Gastroesophageal sphincter (tissue), 4 donors: ENCODE data around the gene IER2. TPM values are rescaled to one million over a fixed set of nuclear protein-coding genes. Genes with fewer than 3 reads are reported as not detected.
"Not testable (repeated sequence)": the region's sequence is repeated elsewhere in the genome, so short reads cannot be mapped to it uniquely, and the experiment has no call there.

Source experiments
- ATAC-seq: fragments of 150-250 bp; one replicate; pipeline ENCODE4 v1.9.1; 2016; ENCODE audit warnings: mild to moderate bottlenecking, moderate library complexity
- H3K27ac ChIP-seq, 4 donors: fragments of 200-600 bp; sonication (generic) in 3 of 4; 1 replicate in 3 of 4; 2 replicates in 1 of 4; pipeline ENCODE4 v1.5.1; 2016 to 2019
- H3K27me3 ChIP-seq: fragments of 200-600 bp; sonication (generic); one replicate; pipeline ENCODE4 v1.5.1; 2019
- H3K36me3 ChIP-seq, 2 donors: fragments of 200-600 bp; sonication (generic); one replicate each; pipeline ENCODE4 v1.5.1; 2019; ENCODE audit warnings: control low read depth in 1 of 2
- H3K4me1 ChIP-seq, 3 donors: fragments of 200-600 bp; sonication (generic); 1 replicate in 2 of 3; 2 replicates in 1 of 3; pipeline ENCODE4 v1.5.1; 2016 to 2019; ENCODE audit warnings: control low read depth in 2 of 3
- H3K4me3 ChIP-seq, 2 donors: fragments of 200-600 bp; sonication (generic); one replicate each; pipeline ENCODE4 v1.5.1; 2019; ENCODE audit warnings: mild to moderate bottlenecking in 1 of 2, moderate library complexity in 1 of 2
- H3K9me3 ChIP-seq, 3 donors: fragments of 200-600 bp; sonication (generic); one replicate each; pipeline ENCODE4 v1.5.1; 2017 to 2019; ENCODE audit warnings: control low read depth in 2 of 3
- CTCF ChIP-seq, 4 experiments: fragments of 200-600 bp in 2 of 4; fragments of 450-650 bp in 2 of 4; sonication (generic) in 1 of 4; IDR thresholded peaks; one replicate each; pipeline ENCODE4 v1.5.1; 2017 to 2019; ENCODE audit warnings: antibody characterized with exemption in 4 of 4, mild to moderate bottlenecking in 2 of 4, moderate library complexity in 2 of 4
- EP300 ChIP-seq: sonication (generic); formaldehyde crosslinking; IDR thresholded peaks from one replicate; pipeline ENCODE4 v1.6.1; 2017; ENCODE audit warnings: antibody characterized with exemption, mild to moderate bottlenecking
- POLR2A ChIP-seq, 2 donors: fragments of 450-650 bp; IDR thresholded peaks; one replicate each; pipeline ENCODE4 v1.6.1; 2017; ENCODE audit warnings: antibody characterized with exemption in 2 of 2, mild to moderate bottlenecking in 2 of 2, moderate library complexity in 1 of 2
- POLR2AphosphoS5 ChIP-seq: sonication (generic); formaldehyde crosslinking; IDR thresholded peaks from one replicate; pipeline ENCODE4 v1.6.1; 2017; ENCODE audit warnings: antibody characterized with exemption
- whole genome bisulfite sequencing, 2 donors: methylation state at CpG; one replicate each; pipeline ENCODE4 v1.1.5; 2018; ENCODE audit warnings: low coverage in 1 of 2; 5-methylcytosine and 5-hydroxymethylcytosine counted together
- total RNA-seq, 4 donors: library from RNA; depleted of rRNA; stranded (reverse); fragments of >200 nt; gene quantifications; one replicate each; pipeline ENCODE4 v1.1.0, GENCODE V29; 2016

The IER2 gene
- total RNA-seq, 4 donors from 2014 or later = 33.8 to 62.1 (median 48.0) TPM

DNA sequence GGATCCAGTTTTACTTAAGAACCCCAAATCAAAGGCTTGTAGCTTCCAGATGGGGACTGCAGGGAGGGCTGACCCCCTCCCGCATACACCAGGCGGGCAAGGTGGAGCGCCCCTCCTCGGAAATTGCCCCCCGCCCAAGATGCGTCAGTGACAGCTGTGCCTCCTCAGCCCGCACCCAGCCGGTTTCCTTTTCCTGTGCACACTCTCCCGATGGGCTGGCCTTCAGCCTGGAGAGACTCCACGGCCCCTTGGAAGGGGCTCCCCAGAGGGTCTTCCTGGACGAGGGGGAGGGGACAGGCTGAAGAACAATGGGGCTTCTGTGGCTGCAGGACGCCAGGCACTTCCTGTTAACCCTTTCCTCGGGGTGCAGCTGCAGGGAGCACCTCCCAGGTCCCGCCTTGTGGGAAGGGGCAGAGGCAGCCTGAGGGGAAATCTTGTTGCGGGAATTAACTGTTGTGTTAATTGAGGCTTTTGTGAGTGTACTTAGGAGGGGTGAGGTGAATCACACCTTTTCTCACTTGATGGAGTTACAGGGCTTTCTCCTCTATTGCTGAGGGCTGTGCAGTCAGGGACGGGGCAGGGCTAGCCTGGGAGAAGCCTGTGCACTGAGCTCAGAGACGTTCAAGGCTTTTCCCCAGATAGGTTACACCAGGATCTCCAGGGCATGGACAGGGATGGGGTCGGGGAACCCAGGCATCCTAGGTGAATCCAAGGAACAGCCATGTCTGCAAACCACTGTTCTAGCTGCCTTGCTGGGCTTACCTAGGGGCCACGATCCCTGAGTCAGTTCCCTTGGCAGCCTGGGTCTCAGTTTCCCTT is 14.3 kb downstream of the IER2 start:
- no peaks in the 10 kb centered on the region for H3K36me3 ChIP-seq
- no peak for ATAC-seq
- peak overlapping the region in 1 of 2 donors; percentile 52 for H3K4me3 ChIP-seq
- peak overlapping the region; percentile 74 to 94 (median 93) for H3K27ac ChIP-seq
- TF ChIP-seq POLR2A (IDR thresholded peaks at IDR 0.05) (no peak), POLR2AphosphoS5 (peak; percentile 28), EP300 (no peak), CTCF (IDR thresholded peaks at IDR 0.05) (no peak)
- H3K27me3 ChIP-seq = no peaks in the 10 kb centered on the region
- H3K4me1 ChIP-seq = peaks cover 0 to 72% (median 38%) of the 10 kb centered on the region in 3 donors
- 80% methylated on average over 1 of the region's 19 CpGs; no CpG with 5 or more reads in 1 of the 2 donors for WGBS, 2 donors
- H3K9me3 ChIP-seq = no peaks in the 10 kb centered on the region

GRCh38 chr19:13165162-13165997 is 15.2 kb downstream of the IER2 start:
- H3K4me1 ChIP-seq = peaks cover 0 to 72% (median 38%) of the 10 kb centered on the region in 3 donors
- TF ChIP-seq EP300 (no peak), POLR2AphosphoS5 (no peak), CTCF (IDR thresholded peaks at IDR 0.05) (no peak), POLR2A (IDR thresholded peaks at IDR 0.05) (no peak)
- H3K9me3 ChIP-seq = no peaks in the 10 kb centered on the region
- WGBS, 2 donors = 16 to 83% methylated on average over 2 to 9 of the region's 19 CpGs
- H3K27ac ChIP-seq = peak overlapping the region; percentile 74 to 94 (median 93)
- no peaks in the 10 kb centered on the region for H3K36me3 ChIP-seq
- no peak overlapping the region for H3K4me3 ChIP-seq
- H3K27me3 ChIP-seq = no peaks in the 10 kb centered on the region
- ATAC-seq = no peak

GRCh38 chr19:13166151-13166550 is 15.9 kb downstream of the IER2 start:
- not testable (repeated sequence) for H3K4me3 ChIP-seq, H3K9me3 ChIP-seq, H3K27me3 ChIP-seq, H3K36me3 ChIP-seq, ATAC-seq
- 100% methylated on average over 1 to 3 of the region's 3 CpGs for WGBS, 2 donors
- Histone ChIP-seq H3K4me1 (peaks cover 0 to 72% (median 38%) of the 10 kb centered on the region in 3 donors), H3K27ac (peak overlapping the region in 3 of 4 donors; percentile 90 to 93 (median 91))

DNA sequence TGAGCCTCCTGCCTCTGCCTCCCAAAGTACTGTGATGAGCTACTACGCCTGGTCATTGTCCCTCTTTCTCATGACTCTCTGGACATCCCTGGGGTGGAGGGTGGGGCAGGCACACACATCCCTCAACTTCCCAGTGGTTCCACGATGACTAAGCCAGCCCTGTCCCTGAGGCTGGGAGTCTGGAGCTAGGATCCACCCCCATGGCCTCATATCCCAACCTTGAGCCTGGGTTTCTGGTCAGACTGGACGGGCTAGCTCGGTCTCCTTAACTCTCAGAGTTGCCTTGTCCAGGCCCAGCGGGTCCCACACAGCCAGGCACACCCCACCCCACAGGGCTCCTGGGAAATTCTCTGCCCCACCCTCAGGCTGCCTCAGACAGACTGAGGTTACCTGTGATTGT is 19.6 kb downstream of the IER2 start:
- peak overlapping the region in 2 of 4 donors; percentile 22 to 44 for H3K27ac ChIP-seq

More for the DNA sequence above, 19.6 kb downstream of the IER2 start:
- H3K36me3 ChIP-seq = no peaks in the 10 kb centered on the region
- no peaks in the 10 kb centered on the region for H3K27me3 ChIP-seq
- 50% methylated on average over 2 of the region's 5 CpGs; no CpG with 5 or more reads in 1 of the 2 donors for WGBS, 2 donors
- H3K4me1 ChIP-seq = peaks cover 0 to 55% (median 20%) of the 10 kb centered on the region in 3 donors
- ATAC-seq = no peak
- H3K4me3 ChIP-seq = no peak overlapping the region
- TF ChIP-seq POLR2A (IDR thresholded peaks at IDR 0.05) (no peak), EP300 (no peak), POLR2AphosphoS5 (no peak), CTCF (IDR thresholded peaks at IDR 0.05) (no peak)
- no peaks in the 10 kb centered on the region for H3K9me3 ChIP-seq
